NCI-H1048 (cell line): ENCODE measurements around the gene GATA2.

Experiments used
- DNase-seq: peaks from one replicate; lab custom pipeline; 2025; lab: John Stamatoyannopoulos, UW

The GATA2 gene

GRCh38 chr3:128492671-128493569 lies at the start of gene GATA2:
Gene GATA2, minus strand, starts transcription at chr3:128493201. Its CDS starts 6,170 bp downstream, at chr3:128487031.
- DNase-seq = no peak

- DNase-seq = no peak
Observed at GRCh38 chr3:128541246-128541645, 48.2 kb upstream of the GATA2 start.

GRCh38 chr3:128539376-128539775 lies 46.4 kb upstream of the GATA2 start:
- no peak for DNase-seq

GRCh38 chr3:128537091-128537703 lies 44.2 kb upstream of the GATA2 start:
- no peak for DNase-seq

- DNase-seq = no peak
Observed at GRCh38 chr3:128532012-128532983, 39.3 kb upstream of the GATA2 start.

- no peak for DNase-seq
Observed at GRCh38 chr3:128524374-128525299, 31.6 kb upstream of the GATA2 start.

- DNase-seq = no peak
Observed at GRCh38 chr3:128523591-128523990, 30.6 kb upstream of the GATA2 start.

GRCh38 chr3:128521715-128522114 lies 28.7 kb upstream of the GATA2 start:
- DNase-seq = no peak

GRCh38 chr3:128518587-128519490 lies 25.8 kb upstream of the GATA2 start:
- DNase-seq = no peak

- DNase-seq = no peak
Observed at GRCh38 chr3:128517648-128518047, 24.6 kb upstream of the GATA2 start.

- DNase-seq = no peak
Observed at GRCh38 chr3:128515967-128516366, 23.0 kb upstream of the GATA2 start.

GRCh38 chr3:128508852-128509251 lies 15.9 kb upstream of the GATA2 start:
- no peak for DNase-seq

GRCh38 chr3:128506754-128507153 lies 13.8 kb upstream of the GATA2 start:
- no peak for DNase-seq

- no peak for DNase-seq
Observed at GRCh38 chr3:128505771-128506170, 12.8 kb upstream of the GATA2 start.

GRCh38 chr3:128504963-128505730 lies 12.1 kb upstream of the GATA2 start:
- no peak for DNase-seq

- no peak for DNase-seq
Observed at GRCh38 chr3:128504533-128504915, 11.5 kb upstream of the GATA2 start.

- no peak for DNase-seq
Observed at GRCh38 chr3:128503751-128504532, 10.9 kb upstream of the GATA2 start.

- DNase-seq = no peak
Observed at GRCh38 chr3:128503164-128503651, 10.2 kb upstream of the GATA2 start.
